ENCODE measurements around the gene LLPH.

Gene LLPH

GRCh38 chr12:66066929-66067523 lies 63.5 kb downstream of the LLPH start:
- no peaks in the 10 kb centered on the region for H3K9me2 ChIP-seq (replicated peaks; ENCODE audit: low read depth, low read length)
- no peaks in the 10 kb centered on the region for H3K9me3 ChIP-seq (ENCODE audit: insufficient read depth, low read depth, low read length)
- H3K4me3 ChIP-seq (ENCODE audit: low read length, poor library complexity, severe bottlenecking), result peak overlapping the region; percentile 23
- no peaks in the 10 kb centered on the region for H3K36me3 ChIP-seq (ENCODE audit: insufficient read depth, low read length)
- H3F3A ChIP-seq (ENCODE audit: low read depth), result no peaks in the 10 kb centered on the region
- peak overlapping the region; percentile 56 for H3K4me2 ChIP-seq (ENCODE audit: low read depth, low read length, poor library complexity, severe bottlenecking)
- no peak overlapping the region for H2AFZ ChIP-seq (ENCODE audit: low read length)
- no peaks in the 10 kb centered on the region for H4K20me1 ChIP-seq (ENCODE audit: insufficient read depth, low read length, poor library complexity, severe bottlenecking)
- TF ChIP-seq CTCF (conservative IDR thresholded peaks at IDR 0.05; ENCODE audit: low read length) (no peak), EZH2phosphoT487 (IDR thresholded peaks at IDR 0.05; ENCODE audit: borderline replicate concordance) (no peak)
- no peaks in the 10 kb centered on the region for H3K79me2 ChIP-seq (ENCODE audit: insufficient read depth, low read length)
- peaks cover 18% of the 10 kb centered on the region for H3K4me1 ChIP-seq (ENCODE audit: insufficient read depth, low read length, poor library complexity, severe bottlenecking)
- peaks cover 18% of the 10 kb centered on the region for H3K27me3 ChIP-seq (ENCODE audit: insufficient read depth, low read length, poor library complexity, severe bottlenecking)
- H3K9ac ChIP-seq (ENCODE audit: low read depth, low read length, poor library complexity, severe bottlenecking), result no peak overlapping the region

Data from Loucy (cell line).